Esophagus squamous epithelium (tissue), 5 donors: Measurements from ENCODE around the gene ICA1. TPM values are rescaled to one million over a fixed set of nuclear protein-coding genes. Genes with fewer than 3 reads are reported as not detected.

ENCODE experiments used
- DNase-seq: peaks from one replicate; lab custom pipeline; 2025; lab: John Stamatoyannopoulos, UW
- H3K27ac ChIP-seq, 4 donors: fragments of 200-600 bp; sonication (generic); one replicate each; pipeline ENCODE4 v1.5.1; 2016 to 2019; ENCODE audit warnings: mild to moderate bottlenecking in 1 of 4
- H3K27me3 ChIP-seq, 4 donors: fragments of 200-600 bp; sonication (generic); 1 replicate in 3 of 4; 2 replicates in 1 of 4; pipeline versions ENCODE4 v1.5.1 to v1.6.0; 2017 to 2021; ENCODE audit warnings: antibody characterized with exemption in 1 of 4
- H3K36me3 ChIP-seq, 3 donors: fragments of 200-600 bp; sonication (generic); one replicate each; pipeline ENCODE4 v1.5.1; 2016 to 2019
- H3K4me1 ChIP-seq, 3 donors: fragments of 200-600 bp; sonication (generic); one replicate each; pipeline ENCODE4 v1.5.1; 2017 to 2019
- H3K4me3 ChIP-seq, 4 donors: fragments of 200-600 bp; sonication (generic); 1 replicate in 3 of 4; 2 replicates in 1 of 4; pipeline ENCODE4 v1.5.1; 2016 to 2019; ENCODE audit warnings: mild to moderate bottlenecking in 2 of 4, moderate library complexity in 1 of 4
- H3K9me3 ChIP-seq, 3 donors: fragments of 200-600 bp; sonication (generic); one replicate each; pipeline ENCODE4 v1.5.1; 2016 to 2019
- CTCF ChIP-seq, 6 experiments: fragments of 450-650 bp in 4 of 6; fragments of 200-600 bp in 2 of 6; sonication (generic) in 2 of 6; IDR thresholded peaks; one replicate each; pipeline ENCODE4 v1.5.1; 2016 to 2019; ENCODE audit warnings: antibody characterized with exemption in 6 of 6, mild to moderate bottlenecking in 4 of 6, moderate library complexity in 4 of 6
- POLR2A ChIP-seq, 4 donors: fragments of 450-650 bp; IDR thresholded peaks; one replicate each; pipeline ENCODE4 v1.6.1; 2017; ENCODE audit warnings: antibody characterized with exemption in 4 of 4, mild to moderate bottlenecking in 4 of 4, moderate library complexity in 3 of 4
- WGBS, 2 donors: methylation state at CpG; one replicate each; pipeline ENCODE4 v1.1.5; 2018; 5-methylcytosine and 5-hydroxymethylcytosine counted together
- intact Hi-C: fragments of 100-400 bp; cut with DNase I; formaldehyde crosslinking; loops from one replicate; pipeline ENCODE4 v1.15.0; 2022
- total RNA-seq, 4 donors: library from RNA; depleted of rRNA; stranded (reverse); fragments of >200 nt; gene quantifications; one replicate each; pipeline ENCODE4 v1.1.0, GENCODE V29; 2016
- donor health status: DM: yes; HTN: yes; CAD: no.

Gene ICA1
- total RNA-seq, 4 donors from 2014 or later: 5.6 to 12.6 (median 9.6) TPM

GRCh38 chr7:8121243-8121642 is 140.7 kb downstream of the ICA1 start:
- H3K36me3 ChIP-seq: no peaks in the 10 kb centered on the region
- no peaks in the 10 kb centered on the region for H3K27me3 ChIP-seq
- H3K9me3 ChIP-seq: no peaks in the 10 kb centered on the region
- H3K4me1 ChIP-seq: peaks cover 0 to 7% (median 0%) of the 10 kb centered on the region in 3 donors
- H3K4me3 ChIP-seq: no peak overlapping the region
- DNase-seq: no peak
- no peak overlapping the region for H3K27ac ChIP-seq
- WGBS, 2 donors: 65 to 80% methylated on average over 2 to 3 of the region's 3 CpGs
- intact Hi-C loops: no loop called here
- TF ChIP-seq CTCF (IDR thresholded peaks at IDR 0.05) (no peak), POLR2A (IDR thresholded peaks at IDR 0.05) (no peak)

- Histone ChIP-seq H3K27me3 (no peaks in the 10 kb centered on the region), H3K36me3 (no peaks in the 10 kb centered on the region), H3K27ac (no peak overlapping the region), H3K4me1 (peaks cover 0 to 7% (median 0%) of the 10 kb centered on the region in 3 donors), H3K4me3 (no peak overlapping the region), H3K9me3 (no peaks in the 10 kb centered on the region)
- TF ChIP-seq CTCF (IDR thresholded peaks at IDR 0.05): no peak
- no peak for TF ChIP-seq POLR2A (IDR thresholded peaks at IDR 0.05)
- DNase-seq: no peak
- intact Hi-C loops: no loop called here
- 74 to 86% methylated on average over 7 to 12 of the region's 12 CpGs for WGBS, 2 donors
These were observed 141.4 kb downstream of the ICA1 start for GRCh38 chr7:8120390-8121058.

- H3K27me3 ChIP-seq: no peaks in the 10 kb centered on the region
- no peaks in the 10 kb centered on the region for H3K9me3 ChIP-seq
- DNase-seq: no peak
- intact Hi-C loops: no loop called here
- TF ChIP-seq POLR2A (IDR thresholded peaks at IDR 0.05) (no peak), CTCF (IDR thresholded peaks at IDR 0.05) (no peak)
- 65 to 71% methylated on average over 8 of the region's 8 CpGs for WGBS, 2 donors
- no peak overlapping the region for H3K4me3 ChIP-seq
- no peaks in the 10 kb centered on the region for H3K4me1 ChIP-seq
- H3K36me3 ChIP-seq: no peaks in the 10 kb centered on the region
- no peak overlapping the region for H3K27ac ChIP-seq
These were observed 142.7 kb downstream of the ICA1 start for GRCh38 chr7:8119262-8119661.

- DNase-seq: no peak
- Histone ChIP-seq H3K4me3 (no peak overlapping the region), H3K9me3 (no peaks in the 10 kb centered on the region), H3K27ac (no peak overlapping the region), H3K27me3 (no peaks in the 10 kb centered on the region), H3K4me1 (no peaks in the 10 kb centered on the region), H3K36me3 (no peaks in the 10 kb centered on the region)
- intact Hi-C loops: no loop called here
- TF ChIP-seq POLR2A (IDR thresholded peaks at IDR 0.05): no peak
- TF ChIP-seq CTCF (IDR thresholded peaks at IDR 0.05): no peak
- WGBS, 2 donors: 66 to 68% methylated on average over 2 of the region's 2 CpGs
These were observed 144.8 kb downstream of the ICA1 start for GRCh38 chr7:8117195-8117594.

GRCh38 chr7:8115547-8116402 is 146.2 kb downstream of the ICA1 start:
- no peaks in the 10 kb centered on the region for H3K4me1 ChIP-seq
- no peak for DNase-seq
- no peaks in the 10 kb centered on the region for H3K27me3 ChIP-seq
- no peaks in the 10 kb centered on the region for H3K36me3 ChIP-seq
- TF ChIP-seq CTCF (IDR thresholded peaks at IDR 0.05) (no peak), POLR2A (IDR thresholded peaks at IDR 0.05) (no peak)
- intact Hi-C loops: no loop called here
- H3K27ac ChIP-seq: no peak overlapping the region
- WGBS, 2 donors: 69 to 87% methylated on average over 3 of the region's 3 CpGs
- no peak overlapping the region for H3K4me3 ChIP-seq
- no peaks in the 10 kb centered on the region for H3K9me3 ChIP-seq
